DLD1 (cell line): ENCODE results near the gene PRAMEF13.
"Not testable (repeated sequence)": the region's sequence is repeated elsewhere in the genome, so short reads cannot be mapped to it uniquely, and the experiment has no call there.

Source experiments
- in situ Hi-C: cut with HindIII; loops from 2 replicates; pipeline ENCODE4 v1.10.0; 2017; ENCODE audit warnings: low sequenced_read_pairs

PRAMEF13 gene

GRCh38 chr1:13171548-13171947 lies 29.7 kb downstream of the PRAMEF13 start, which contains the start of gene PRAMEF9:
TSS of gene PRAMEF9 (plus strand) at chr1:13171848. CDS start at chr1:13175281, 3,433 bp downstream.
- in situ Hi-C loops = not testable (repeated sequence)

GRCh38 chr1:13165531-13165930 lies 35.7 kb downstream of the PRAMEF13 start, which contains the start of gene HNRNPCL4:
TSS of gene HNRNPCL4 (minus strand) at chr1:13165631. CDS start at chr1:13165467, 164 bp downstream.
- in situ Hi-C loops = not testable (repeated sequence)

DNA sequence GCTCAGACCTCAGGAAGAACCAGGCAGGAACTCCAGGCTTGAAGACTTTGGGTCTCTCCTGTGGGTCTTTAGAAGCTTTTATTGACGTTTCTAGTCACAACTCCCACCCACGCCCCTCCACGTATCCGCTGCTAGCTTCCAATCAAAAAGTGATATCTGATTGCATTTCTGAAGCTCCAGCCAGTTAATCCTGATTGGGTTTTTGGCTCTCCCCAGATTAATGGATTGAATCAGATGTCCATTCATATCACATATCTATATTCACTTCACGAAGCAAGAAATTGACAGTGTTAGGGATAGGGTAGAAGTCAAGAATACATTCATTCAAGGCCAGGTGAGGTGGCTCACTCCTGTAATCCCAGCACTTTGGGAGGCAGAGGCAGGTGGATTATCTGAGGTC lies 45.3 kb downstream of the PRAMEF13 start, which contains the start of gene PRAMEF26:
TSS of gene PRAMEF26 (minus strand) at position 101 of the 400 bp plus-strand sequence. CDS start 2,914 bp downstream, outside the sequence.
- in situ Hi-C loops = not testable (repeated sequence)
